SK-N-MC (cell line): ENCODE data around the gene KRAS.

Experiments
- EZH2 ChIP-seq: fragments of 200-600 bp; sonication (generic); IDR thresholded peaks from one replicate; pipeline ENCODE4 v1.6.1; 2017; ENCODE audit warnings: antibody characterized with exemption
- FOXP2 ChIP-seq: optimal IDR thresholded peaks from 2 replicates; pipeline ENCODE3; 2011; ENCODE audit warnings: mild to moderate bottlenecking, moderate library complexity; ENCODE audit not compliant: insufficient read depth; ENCODE audit errors: extremely low read length, control extremely low read depth
- POLR2AphosphoS5 ChIP-seq: IDR thresholded peaks from 2 replicates; pipeline ENCODE4 v1.6.1; 2012; ENCODE audit warnings: mild to moderate bottlenecking, low read depth, low read length, borderline replicate concordance

GRCh38 chr12:25264114-25264513, 13.4 kb upstream of the KRAS start:
- TF ChIP-seq EZH2, result no peak
- no peak for TF ChIP-seq POLR2AphosphoS5
- no peak for TF ChIP-seq FOXP2
